Endometrial microvascular endothelial cells (primary cell): ENCODE measurements around the gene MARS1. TPM values are rescaled to one million over a fixed set of nuclear protein-coding genes. Genes with fewer than 3 reads are reported as not detected.

ENCODE experiments used
- in situ Hi-C: cut with HindIII; loops from 2 replicates; pipeline ENCODE4 v1.10.0; 2017; ENCODE audit warnings: low sequenced_read_pairs, low pct_unique_long_range_greater_than_20kb; ENCODE audit errors: inconsistent ontology term
- total RNA-seq: library from RNA; depleted of rRNA; stranded (reverse); fragments of >200 nt; gene quantifications from one replicate; pipeline ENCODE4 v1.2.3, GENCODE V29; 2015; ENCODE audit errors: inconsistent ontology term

Gene MARS1
- total RNA-seq, 1 donor from 2014 or later = 119 TPM

DNA sequence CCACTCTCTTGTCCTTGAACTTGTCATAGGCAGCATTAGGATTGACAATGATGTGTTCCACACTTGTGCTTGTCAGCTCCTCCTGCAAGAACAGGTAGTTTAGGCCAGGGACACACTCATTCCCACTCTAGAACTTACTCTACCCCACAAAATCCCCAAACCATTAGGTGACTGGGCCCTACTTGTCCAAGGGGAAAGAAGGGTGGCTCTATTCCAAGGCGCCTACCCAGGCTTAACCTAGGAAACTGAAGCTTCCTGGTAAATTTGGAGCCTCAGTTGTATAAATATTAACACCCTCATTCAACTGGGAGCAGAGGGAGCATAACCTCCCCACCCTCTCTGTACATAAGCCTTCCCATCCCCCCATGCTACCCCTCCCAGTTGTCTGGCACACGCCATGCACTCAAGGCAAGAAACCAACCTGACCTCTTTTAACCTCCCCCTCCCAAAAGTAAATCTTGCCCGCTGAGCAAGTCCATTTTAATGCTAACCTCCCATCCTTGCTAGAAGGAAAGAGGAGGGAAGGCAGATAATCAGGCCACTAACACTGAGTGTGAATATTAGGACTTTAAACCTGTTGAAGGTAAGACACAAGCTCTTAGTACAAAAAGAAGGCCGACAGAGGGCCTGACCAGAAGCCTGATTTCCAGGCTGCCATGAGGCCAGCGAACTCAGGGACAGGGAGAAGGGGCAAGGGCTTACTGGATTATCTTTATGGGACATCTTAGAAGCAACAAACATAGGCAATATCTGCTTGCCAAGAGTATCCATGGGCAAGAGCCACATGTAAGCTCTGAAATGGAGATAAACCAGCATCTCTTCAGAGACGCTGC is 48.1 kb downstream of the MARS1 start:
- in situ Hi-C loops = no loop called here

- in situ Hi-C loops = no loop called here
These were observed 48.7 kb downstream of the MARS1 start for GRCh38 chr12:57536597-57536942.

GRCh38 chr12:57539134-57539768 is 51.4 kb downstream of the MARS1 start:
- in situ Hi-C loops = no loop called here

GRCh38 chr12:57541001-57541400 is 53.1 kb downstream of the MARS1 start:
- in situ Hi-C loops = no loop called here

- in situ Hi-C loops = no loop called here
These were observed 53.8 kb downstream of the MARS1 start for GRCh38 chr12:57541717-57542116.

- in situ Hi-C loops = no loop called here
These were observed 55.7 kb downstream of the MARS1 start for GRCh38 chr12:57543581-57543980.

DNA sequence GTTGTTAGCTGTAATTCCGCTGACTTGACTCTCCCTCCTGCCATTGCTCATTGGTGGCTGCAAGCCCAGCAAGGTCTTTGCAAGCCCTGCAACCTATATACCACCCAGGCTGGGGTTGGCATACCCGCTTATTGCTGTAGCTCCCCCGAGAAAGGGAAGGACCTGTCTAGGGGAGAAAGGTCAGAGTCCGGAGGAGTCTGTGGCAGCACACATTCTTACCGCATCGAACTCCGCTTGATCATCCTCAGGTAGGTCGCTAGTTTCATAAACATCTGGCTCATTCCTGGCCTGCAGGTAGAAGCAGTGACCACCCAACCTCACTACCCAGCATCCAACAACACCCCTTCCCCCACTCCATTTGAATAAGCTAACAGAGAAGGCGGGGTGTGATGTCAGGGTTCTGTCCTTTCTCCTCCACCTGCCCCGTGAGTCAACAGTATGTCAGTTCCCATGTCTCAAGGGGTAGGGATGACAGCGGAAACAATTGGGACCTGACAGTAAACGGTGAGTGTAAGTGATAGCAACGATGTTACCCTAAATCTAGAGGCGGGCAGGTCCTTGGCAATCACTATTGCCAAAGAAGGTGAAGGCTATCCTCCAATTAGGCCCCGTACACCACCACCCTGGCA is 58.1 kb downstream of the MARS1 start:
- in situ Hi-C loops = no loop called here

- in situ Hi-C loops = no loop called here
These were observed 58.8 kb downstream of the MARS1 start, which contains the start of gene DCTN2 for GRCh38 chr12:57546438-57547287. TSS of gene DCTN2 (minus strand) at chr12:57547192. CDS start at chr12:57547063, 129 bp downstream.

GRCh38 chr12:57547288-57548012 is 59.6 kb downstream of the MARS1 start:
- in situ Hi-C loops = no loop called here

GRCh38 chr12:57548013-57548315 is 60.1 kb downstream of the MARS1 start:
- in situ Hi-C loops = no loop called here

GRCh38 chr12:57548488-57548887 is 60.6 kb downstream of the MARS1 start:
- in situ Hi-C loops = no loop called here

DNA sequence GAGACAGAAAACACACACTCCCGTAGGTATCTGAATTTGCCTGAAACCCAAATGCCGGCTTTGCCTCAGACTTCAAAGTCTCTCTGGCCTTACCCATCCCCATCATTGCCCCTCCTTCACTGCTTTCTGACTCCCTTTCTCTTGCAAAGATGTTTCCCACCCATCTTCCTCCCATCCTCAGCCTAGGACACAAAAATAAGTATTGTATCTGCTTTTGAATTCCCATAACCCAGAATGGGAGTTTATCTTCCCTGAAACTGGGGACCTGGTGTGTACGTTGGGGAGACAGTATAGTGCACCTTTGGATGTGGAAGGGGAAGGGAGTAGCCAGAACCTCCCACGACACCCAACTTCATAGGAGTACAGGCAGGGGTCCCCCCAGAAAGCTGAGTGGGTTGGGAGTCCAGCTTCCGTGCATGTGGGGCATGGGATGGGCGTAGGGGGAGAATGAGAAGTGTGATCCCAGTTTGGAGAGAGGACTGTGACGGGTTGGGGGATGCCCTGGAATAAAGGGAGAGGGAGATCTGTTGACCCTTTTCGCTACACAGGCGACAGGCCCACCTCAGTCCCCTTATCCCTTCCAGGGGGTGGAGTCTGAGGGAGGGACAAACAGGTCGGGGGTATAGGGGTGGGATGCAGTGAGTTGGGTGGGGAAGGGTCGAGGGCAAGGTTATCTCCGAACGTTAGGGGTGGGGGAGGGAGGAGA is 61.5 kb downstream of the MARS1 start:
- in situ Hi-C loops = no loop called here

GRCh38 chr12:57549909-57550640 is 62.2 kb downstream of the MARS1 start, which contains the start of gene KIF5A:
TSS of gene KIF5A (plus strand) at chr12:57550044. CDS start at chr12:57550272, 228 bp downstream.
- in situ Hi-C loops = no loop called here

DNA sequence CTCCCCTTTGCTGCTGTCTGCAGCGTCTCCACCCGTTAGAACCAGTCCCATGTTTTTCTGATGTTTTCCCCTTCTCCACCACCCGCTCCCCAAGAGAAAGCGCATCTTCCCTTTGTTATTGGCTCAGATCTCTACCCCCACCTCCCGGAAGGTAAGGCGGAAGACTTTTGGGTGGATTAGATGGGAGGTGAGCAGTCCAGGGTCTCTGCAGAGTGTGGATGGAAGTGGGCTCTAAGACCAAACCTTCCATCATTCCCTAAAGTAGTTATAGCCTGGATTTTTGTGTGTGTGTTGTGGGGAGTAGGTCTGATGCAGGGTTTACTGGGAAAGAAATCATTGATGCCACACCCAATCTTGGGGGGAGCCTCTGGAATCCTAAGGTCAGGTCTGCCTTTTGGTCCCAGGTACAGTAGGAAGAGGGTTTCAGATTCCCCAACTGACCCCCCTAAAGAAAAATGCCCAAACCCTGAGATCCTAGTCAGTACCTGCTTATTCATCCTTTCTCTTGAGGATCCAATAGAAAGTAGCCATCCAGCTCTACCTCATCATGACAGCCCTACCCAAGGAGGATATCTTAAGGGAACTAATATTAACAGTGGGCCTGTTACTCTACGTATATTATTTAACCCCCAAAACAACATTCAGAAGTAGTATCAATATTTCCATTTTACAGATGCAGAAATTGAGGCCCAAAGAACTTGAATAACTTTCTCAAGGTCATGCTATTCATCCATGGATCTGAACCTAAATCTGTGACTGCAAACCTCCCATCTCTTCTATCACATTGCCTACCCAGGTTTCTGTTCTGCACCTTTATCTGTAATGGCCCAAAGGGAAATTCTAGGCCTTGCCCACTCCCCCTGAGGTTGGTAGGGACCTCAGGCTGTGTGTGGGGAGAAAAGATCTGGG is 63.0 kb downstream of the MARS1 start:
- in situ Hi-C loops = no loop called here

GRCh38 chr12:57551637-57552305 is 63.9 kb downstream of the MARS1 start:
- in situ Hi-C loops = no loop called here

GRCh38 chr12:57552306-57552651 is 64.4 kb downstream of the MARS1 start:
- in situ Hi-C loops = no loop called here
